ENCODE measurements around the gene SP8.

The SP8 gene

GRCh38 chr7:20786779-20787659, at the start of gene SP8:
TSS of gene SP8 (minus strand) at chr7:20786886. CDS start at chr7:20786798, 88 bp downstream.
- TF ChIP-seq, protein P1, sequence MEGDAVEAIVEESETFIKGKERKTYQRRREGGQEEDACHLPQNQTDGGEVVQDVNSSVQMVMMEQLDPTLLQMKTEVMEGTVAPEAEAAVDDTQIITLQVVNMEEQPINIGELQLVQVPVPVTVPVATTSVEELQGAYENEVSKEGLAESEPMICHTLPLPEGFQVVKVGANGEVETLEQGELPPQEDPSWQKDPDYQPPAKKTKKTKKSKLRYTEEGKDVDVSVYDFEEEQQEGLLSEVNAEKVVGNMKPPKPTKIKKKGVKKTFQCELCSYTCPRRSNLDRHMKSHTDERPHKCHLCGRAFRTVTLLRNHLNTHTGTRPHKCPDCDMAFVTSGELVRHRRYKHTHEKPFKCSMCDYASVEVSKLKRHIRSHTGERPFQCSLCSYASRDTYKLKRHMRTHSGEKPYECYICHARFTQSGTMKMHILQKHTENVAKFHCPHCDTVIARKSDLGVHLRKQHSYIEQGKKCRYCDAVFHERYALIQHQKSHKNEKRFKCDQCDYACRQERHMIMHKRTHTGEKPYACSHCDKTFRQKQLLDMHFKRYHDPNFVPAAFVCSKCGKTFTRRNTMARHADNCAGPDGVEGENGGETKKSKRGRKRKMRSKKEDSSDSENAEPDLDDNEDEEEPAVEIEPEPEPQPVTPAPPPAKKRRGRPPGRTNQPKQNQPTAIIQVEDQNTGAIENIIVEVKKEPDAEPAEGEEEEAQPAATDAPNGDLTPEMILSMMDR (IDR thresholded peaks at IDR 0.05), result no peak

DNA sequence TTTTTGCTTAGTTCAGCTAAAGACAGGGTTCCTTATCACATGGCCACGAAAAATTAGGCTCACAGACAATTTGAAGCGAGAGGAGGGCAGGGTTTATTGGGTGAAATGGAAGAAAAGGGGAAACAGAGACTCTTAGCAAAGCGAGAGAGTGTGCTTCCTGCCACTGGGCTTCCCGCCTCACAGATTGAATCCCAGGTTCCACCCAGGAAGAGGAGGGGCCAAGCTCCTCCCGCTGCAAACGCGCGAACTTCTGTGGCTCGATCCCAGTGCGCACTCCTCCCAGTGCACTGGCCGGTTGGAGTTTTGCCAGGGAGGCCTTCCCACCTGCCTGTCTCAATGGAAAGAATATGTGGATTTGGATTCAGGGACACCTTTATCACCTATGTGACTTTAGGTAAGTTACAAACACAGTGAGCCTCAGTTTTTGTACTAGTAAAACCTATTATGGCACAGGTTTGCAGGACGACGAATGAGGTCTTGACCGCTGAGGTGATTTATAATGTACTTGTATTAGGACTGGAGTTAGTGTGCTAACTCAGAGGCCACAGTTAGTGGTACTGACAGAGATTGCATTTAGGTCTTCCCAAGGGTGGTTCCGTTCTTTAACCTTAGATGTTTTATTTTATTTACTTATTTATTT, 48.5 kb upstream of the SP8 start:
- TF ChIP-seq, protein P1 (IDR thresholded peaks at IDR 0.05), result no peak

GRCh38 chr7:20834656-20835055, 48.0 kb upstream of the SP8 start:
- TF ChIP-seq, protein P1 (IDR thresholded peaks at IDR 0.05), result peak; percentile 32

DNA sequence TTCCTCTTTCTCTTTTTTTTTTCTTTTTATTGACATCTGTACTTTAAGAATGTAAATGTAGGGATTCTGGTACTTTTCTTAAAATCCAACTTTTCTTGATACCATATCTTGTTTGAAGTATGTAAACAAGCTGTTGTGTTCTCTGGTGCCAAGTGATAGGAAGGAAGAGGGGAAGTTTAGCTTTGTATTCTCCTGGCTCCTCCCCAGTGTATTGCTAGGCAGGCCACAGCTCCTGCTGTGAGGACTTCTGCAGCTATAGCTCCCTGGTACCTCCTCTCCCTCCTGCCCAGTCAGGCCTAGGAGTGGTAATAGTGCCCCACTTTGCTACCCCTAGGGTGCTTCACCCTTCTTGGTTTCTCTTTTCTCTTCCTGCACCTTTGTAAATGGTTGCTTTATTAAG, 45.3 kb upstream of the SP8 start:
- TF ChIP-seq, protein P1 (IDR thresholded peaks at IDR 0.05), result no peak

GRCh38 chr7:20831451-20831850, 44.8 kb upstream of the SP8 start:
- TF ChIP-seq, protein P1 (IDR thresholded peaks at IDR 0.05), result no peak

GRCh38 chr7:20828947-20829346, 42.3 kb upstream of the SP8 start:
- TF ChIP-seq, protein P1 (IDR thresholded peaks at IDR 0.05), result no peak

DNA sequence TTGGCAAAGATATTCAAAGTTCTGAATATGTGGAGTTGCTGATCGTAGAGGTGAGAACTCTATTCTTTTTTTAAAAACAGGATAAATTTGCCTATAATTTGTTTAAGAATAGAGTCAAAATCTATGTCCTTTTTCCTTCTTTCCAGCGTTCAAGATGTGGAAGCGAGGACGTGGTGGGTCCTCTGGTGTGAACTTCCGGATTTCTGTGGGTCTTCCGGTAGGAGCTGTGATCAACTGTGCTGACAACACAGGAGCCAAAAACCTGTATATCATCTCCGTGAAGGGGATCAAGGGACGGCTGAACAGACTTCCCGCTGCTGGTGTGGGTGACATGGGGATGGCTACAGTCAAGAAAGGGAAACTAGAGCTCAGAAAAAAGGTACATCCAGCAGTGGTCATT, 40.5 kb upstream of the SP8 start:
- TF ChIP-seq, protein P1 (IDR thresholded peaks at IDR 0.05), result no peak
